Measurements from ENCODE around the gene ECT2.

Gene ECT2

GRCh38 chr3:172705170-172705569 is 45.4 kb upstream of the ECT2 start:
- Histone ChIP-seq H3K4me1 (no peaks in the 10 kb centered on the region), H3K27me3 (no peaks in the 10 kb centered on the region), H3K4me3 (ENCODE audit: low read depth, low read length) (no peak overlapping the region), H3K36me3 (no peaks in the 10 kb centered on the region), H3K9me3 (no peaks in the 10 kb centered on the region)
- no peak for DNase-seq
- TF ChIP-seq, protein P1, sequence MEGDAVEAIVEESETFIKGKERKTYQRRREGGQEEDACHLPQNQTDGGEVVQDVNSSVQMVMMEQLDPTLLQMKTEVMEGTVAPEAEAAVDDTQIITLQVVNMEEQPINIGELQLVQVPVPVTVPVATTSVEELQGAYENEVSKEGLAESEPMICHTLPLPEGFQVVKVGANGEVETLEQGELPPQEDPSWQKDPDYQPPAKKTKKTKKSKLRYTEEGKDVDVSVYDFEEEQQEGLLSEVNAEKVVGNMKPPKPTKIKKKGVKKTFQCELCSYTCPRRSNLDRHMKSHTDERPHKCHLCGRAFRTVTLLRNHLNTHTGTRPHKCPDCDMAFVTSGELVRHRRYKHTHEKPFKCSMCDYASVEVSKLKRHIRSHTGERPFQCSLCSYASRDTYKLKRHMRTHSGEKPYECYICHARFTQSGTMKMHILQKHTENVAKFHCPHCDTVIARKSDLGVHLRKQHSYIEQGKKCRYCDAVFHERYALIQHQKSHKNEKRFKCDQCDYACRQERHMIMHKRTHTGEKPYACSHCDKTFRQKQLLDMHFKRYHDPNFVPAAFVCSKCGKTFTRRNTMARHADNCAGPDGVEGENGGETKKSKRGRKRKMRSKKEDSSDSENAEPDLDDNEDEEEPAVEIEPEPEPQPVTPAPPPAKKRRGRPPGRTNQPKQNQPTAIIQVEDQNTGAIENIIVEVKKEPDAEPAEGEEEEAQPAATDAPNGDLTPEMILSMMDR (IDR thresholded peaks at IDR 0.05; ENCODE audit: low read depth, low read length): no peak

DNA sequence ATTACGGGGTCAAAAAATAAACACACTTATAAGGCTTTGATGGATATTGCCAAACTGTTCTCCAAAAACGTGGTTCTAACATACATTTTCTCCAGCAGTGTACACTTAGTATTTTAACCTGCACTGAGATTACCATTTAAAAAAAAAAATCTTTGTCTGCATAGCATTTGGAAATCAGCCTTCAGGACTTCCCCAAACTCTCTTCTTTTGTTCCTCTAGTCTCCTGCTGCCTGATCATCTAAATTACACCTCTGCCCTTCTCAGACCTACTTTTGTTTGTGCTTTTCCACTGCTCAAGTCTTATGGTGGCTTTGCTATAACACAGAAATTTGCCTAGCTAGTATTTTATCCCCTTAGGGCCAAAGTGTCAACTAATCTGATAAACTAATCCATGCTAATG is 43.5 kb upstream of the ECT2 start:
- DNase-seq: no peak
- H3K9me3 ChIP-seq: no peaks in the 10 kb centered on the region
- H3K27me3 ChIP-seq: no peaks in the 10 kb centered on the region
- H3K36me3 ChIP-seq: no peaks in the 10 kb centered on the region
- no peak overlapping the region for H3K4me3 ChIP-seq (ENCODE audit: low read depth, low read length)
- TF ChIP-seq, protein P1 (IDR thresholded peaks at IDR 0.05; ENCODE audit: low read depth, low read length): no peak
- no peaks in the 10 kb centered on the region for H3K4me1 ChIP-seq

GRCh38 chr3:172707967-172708366 is 42.6 kb upstream of the ECT2 start:
- H3K4me3 ChIP-seq (ENCODE audit: low read depth, low read length): no peak overlapping the region
- H3K4me1 ChIP-seq: no peaks in the 10 kb centered on the region
- H3K27me3 ChIP-seq: no peaks in the 10 kb centered on the region
- no peaks in the 10 kb centered on the region for H3K36me3 ChIP-seq
- no peaks in the 10 kb centered on the region for H3K9me3 ChIP-seq
- TF ChIP-seq, protein P1 (IDR thresholded peaks at IDR 0.05; ENCODE audit: low read depth, low read length): no peak
- DNase-seq: no peak

DNA sequence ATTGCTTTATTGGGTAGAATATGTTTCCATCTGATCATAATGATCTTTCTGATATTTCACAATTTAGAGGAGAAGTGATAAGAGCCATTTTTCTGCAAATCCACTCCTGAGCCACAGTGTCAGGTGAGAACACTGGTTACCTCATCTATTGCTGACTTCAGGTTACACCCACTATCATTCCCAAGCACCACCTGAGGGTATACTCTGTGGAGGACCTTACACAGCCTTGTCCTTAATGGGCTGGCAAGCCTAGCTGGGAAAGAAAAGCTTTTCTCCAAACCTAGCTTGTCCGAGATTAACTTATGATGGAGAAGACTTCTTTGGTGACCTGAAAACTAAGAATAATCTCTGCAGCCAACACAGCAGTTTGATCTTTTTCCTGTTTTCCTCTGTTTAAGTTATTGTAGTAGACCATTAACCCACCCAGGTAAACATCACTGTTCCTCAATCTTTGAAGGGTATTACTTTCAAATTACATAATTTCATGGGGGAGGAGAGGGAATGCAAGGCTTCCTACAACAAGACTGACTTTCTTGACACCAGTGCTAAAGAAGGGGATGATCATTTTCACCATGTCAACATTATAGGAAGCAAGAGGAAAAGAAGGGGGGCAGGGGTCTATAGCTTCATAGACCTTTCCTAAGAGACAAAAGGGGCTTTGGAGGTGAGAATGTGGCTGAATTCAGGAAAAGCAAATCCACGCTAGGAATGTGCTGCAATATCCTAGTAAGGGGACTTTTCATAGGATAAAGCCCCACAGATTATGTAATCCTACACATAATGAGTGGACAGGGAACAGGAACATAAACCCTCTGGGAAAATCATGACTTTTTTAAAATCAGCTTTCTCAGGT is 41.4 kb upstream of the ECT2 start:
- no peaks in the 10 kb centered on the region for H3K4me1 ChIP-seq
- H3K36me3 ChIP-seq: no peaks in the 10 kb centered on the region
- H3K27me3 ChIP-seq: no peaks in the 10 kb centered on the region; the same call in 1 of the 2 replicates
- H3K4me3 ChIP-seq (ENCODE audit: low read depth, low read length): no peak overlapping the region
- H3K9me3 ChIP-seq: no peaks in the 10 kb centered on the region
- no peak for DNase-seq
- TF ChIP-seq, protein P1 (IDR thresholded peaks at IDR 0.05; ENCODE audit: low read depth, low read length): no peak

- H3K9me3 ChIP-seq: no peaks in the 10 kb centered on the region
- peak; percentile 23 for DNase-seq
- TF ChIP-seq, protein P1 (IDR thresholded peaks at IDR 0.05; ENCODE audit: low read depth, low read length): no peak
Observed at GRCh38 chr3:172709774-172710663, 40.5 kb upstream of the ECT2 start.

More at GRCh38 chr3:172709774-172710663, 40.5 kb upstream of the ECT2 start:
- H3K27me3 ChIP-seq: no peaks in the 10 kb centered on the region; the same call in 1 of the 2 replicates
- peak overlapping the region; percentile 99 for H3K4me3 ChIP-seq (ENCODE audit: low read depth, low read length)
- H3K4me1 ChIP-seq: no peaks in the 10 kb centered on the region
- no peaks in the 10 kb centered on the region for H3K36me3 ChIP-seq
